ENCODE results near the gene KCNMB3.

KCNMB3 gene

GRCh38 chr3:179268400-179269051 lies 17.6 kb upstream of the KCNMB3 start:
- no peak for DNase-seq (ENCODE audit: low read depth, low spot score)
- no peak overlapping the region for H3K4me3 ChIP-seq (ENCODE audit: low read depth, low read length)
- TF ChIP-seq, protein P1, sequence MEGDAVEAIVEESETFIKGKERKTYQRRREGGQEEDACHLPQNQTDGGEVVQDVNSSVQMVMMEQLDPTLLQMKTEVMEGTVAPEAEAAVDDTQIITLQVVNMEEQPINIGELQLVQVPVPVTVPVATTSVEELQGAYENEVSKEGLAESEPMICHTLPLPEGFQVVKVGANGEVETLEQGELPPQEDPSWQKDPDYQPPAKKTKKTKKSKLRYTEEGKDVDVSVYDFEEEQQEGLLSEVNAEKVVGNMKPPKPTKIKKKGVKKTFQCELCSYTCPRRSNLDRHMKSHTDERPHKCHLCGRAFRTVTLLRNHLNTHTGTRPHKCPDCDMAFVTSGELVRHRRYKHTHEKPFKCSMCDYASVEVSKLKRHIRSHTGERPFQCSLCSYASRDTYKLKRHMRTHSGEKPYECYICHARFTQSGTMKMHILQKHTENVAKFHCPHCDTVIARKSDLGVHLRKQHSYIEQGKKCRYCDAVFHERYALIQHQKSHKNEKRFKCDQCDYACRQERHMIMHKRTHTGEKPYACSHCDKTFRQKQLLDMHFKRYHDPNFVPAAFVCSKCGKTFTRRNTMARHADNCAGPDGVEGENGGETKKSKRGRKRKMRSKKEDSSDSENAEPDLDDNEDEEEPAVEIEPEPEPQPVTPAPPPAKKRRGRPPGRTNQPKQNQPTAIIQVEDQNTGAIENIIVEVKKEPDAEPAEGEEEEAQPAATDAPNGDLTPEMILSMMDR (IDR thresholded peaks at IDR 0.05; ENCODE audit: insufficient read depth, low read length, missing control alignments): no peak
- ChIA-PET CTCF (interaction anchor here (1.7 to 1.8 kb wide), 2 partner anchors 47 to 121 kb away, joined by 4 to 5 read pairs; no protein-coding TSS in a partner anchor), POLR2A (no interaction called here)

DNA sequence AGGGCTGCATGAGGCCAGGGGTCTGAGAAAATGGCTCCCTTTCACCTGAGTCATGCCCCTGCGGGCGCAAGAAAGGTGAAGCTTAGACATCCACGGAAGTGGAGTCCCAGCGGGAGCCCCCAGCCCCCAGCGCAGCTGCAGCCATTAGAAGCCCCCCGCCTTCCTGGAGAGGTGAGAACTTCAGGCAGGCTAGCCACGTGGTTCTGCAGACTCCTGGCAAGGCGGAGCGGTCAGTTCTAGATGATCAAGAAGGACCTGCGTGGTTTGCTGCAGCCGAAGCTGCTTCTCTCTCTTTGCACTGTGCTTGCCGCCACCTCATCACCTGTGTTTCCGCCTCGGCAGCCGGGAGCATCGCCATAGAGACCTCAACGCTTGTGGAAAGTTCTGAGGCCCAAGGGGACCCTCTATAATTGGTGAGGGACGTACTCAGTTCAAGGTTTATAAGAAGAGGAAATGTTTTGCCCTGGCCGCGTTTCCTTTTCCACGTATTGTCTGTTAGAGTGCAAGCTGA lies 15.8 kb upstream of the KCNMB3 start:
- no peak for DNase-seq (ENCODE audit: low read depth, low spot score)
- TF ChIP-seq, protein P1 (IDR thresholded peaks at IDR 0.05; ENCODE audit: insufficient read depth, low read length, missing control alignments): no peak
- ChIA-PET CTCF (interaction anchor here (1.5 to 2.9 kb wide), 3 partner anchors 49 to 120 kb away, joined by 5 to 10 read pairs (median 5); no protein-coding TSS in a partner anchor), POLR2A (no interaction called here)
- H3K4me3 ChIP-seq (ENCODE audit: low read depth, low read length): no peak overlapping the region

DNA sequence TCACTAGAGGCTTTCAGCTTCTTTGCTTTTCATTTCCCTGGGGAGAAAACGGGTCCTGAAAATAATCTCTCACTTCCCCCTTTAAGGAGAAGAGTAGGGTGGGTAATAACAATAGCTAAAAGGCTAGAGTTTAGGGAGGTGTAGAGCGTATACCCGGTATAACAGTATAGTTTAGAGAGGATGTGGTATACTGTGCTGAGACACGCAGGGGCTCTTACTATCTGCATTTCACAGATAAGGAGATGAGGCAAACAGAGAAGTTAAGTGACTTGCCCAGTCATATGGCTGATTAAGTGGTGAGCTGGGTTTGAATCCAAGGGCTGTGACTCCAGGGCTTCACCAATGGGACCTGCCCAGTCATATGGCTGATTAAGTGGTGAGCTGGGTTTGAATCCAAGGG lies 15.0 kb upstream of the KCNMB3 start:
- POLR2A ChIA-PET: no interaction called here

DNA sequence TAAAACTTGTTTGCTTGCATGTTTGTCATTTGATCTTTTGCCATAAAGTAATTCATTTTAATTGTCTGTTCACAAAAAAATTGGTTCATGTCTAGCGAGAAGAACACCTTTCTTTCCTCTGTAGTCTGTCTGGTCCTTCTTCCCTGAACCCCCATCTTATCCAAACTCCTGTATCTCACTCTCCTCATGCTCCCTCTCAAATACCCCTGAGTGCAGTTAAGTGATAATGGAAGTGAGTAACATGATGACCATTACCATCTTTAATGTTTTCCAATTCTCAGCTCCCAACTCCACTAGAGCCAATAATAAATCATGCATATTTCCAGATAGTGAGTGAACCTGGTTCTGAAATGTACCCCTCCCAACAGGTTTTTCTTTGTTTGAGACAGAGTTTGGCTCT lies 14.2 kb upstream of the KCNMB3 start:
- DNase-seq (ENCODE audit: low read depth, low spot score): no peak
- TF ChIP-seq, protein P1 (IDR thresholded peaks at IDR 0.05; ENCODE audit: insufficient read depth, low read length, missing control alignments): no peak
- POLR2A ChIA-PET: no interaction called here
- no peak overlapping the region for H3K4me3 ChIP-seq (ENCODE audit: low read depth, low read length)
- CTCF ChIA-PET: interaction anchor here (1.4 to 2.9 kb wide), 2 partner anchors 14 to 57 kb away, joined by 3 to 10 read pairs; no protein-coding TSS in a partner anchor

More for the DNA sequence above, 15.0 kb upstream of the KCNMB3 start:
- CTCF ChIA-PET: interaction anchor here (1.4 to 2.9 kb wide), 3 partner anchors 14 to 56 kb away, joined by 3 to 10 read pairs (median 5); no protein-coding TSS in a partner anchor
- TF ChIP-seq, protein P1 (IDR thresholded peaks at IDR 0.05; ENCODE audit: insufficient read depth, low read length, missing control alignments): no peak
- no peak for DNase-seq (ENCODE audit: low read depth, low spot score)
- H3K4me3 ChIP-seq (ENCODE audit: low read depth, low read length): no peak overlapping the region

- DNase-seq (ENCODE audit: low read depth, low spot score): no peak
- TF ChIP-seq, protein P1 (IDR thresholded peaks at IDR 0.05; ENCODE audit: insufficient read depth, low read length, missing control alignments): no peak
- ChIA-PET CTCF (no interaction called here), POLR2A (no interaction called here)
- H3K4me3 ChIP-seq (ENCODE audit: low read depth, low read length): no peak overlapping the region
These were observed 13.5 kb upstream of the KCNMB3 start for GRCh38 chr3:179264449-179264848.

- TF ChIP-seq, protein P1 (IDR thresholded peaks at IDR 0.05; ENCODE audit: insufficient read depth, low read length, missing control alignments): no peak
- ChIA-PET CTCF (no interaction called here), POLR2A (no interaction called here)
- no peak overlapping the region for H3K4me3 ChIP-seq (ENCODE audit: low read depth, low read length)
- DNase-seq (ENCODE audit: low read depth, low spot score): no peak
These were observed 12.2 kb upstream of the KCNMB3 start for GRCh38 chr3:179263134-179263533.

All from AG04449 (cell line).